ENCODE measurements around the gene SETD2.

DNA sequence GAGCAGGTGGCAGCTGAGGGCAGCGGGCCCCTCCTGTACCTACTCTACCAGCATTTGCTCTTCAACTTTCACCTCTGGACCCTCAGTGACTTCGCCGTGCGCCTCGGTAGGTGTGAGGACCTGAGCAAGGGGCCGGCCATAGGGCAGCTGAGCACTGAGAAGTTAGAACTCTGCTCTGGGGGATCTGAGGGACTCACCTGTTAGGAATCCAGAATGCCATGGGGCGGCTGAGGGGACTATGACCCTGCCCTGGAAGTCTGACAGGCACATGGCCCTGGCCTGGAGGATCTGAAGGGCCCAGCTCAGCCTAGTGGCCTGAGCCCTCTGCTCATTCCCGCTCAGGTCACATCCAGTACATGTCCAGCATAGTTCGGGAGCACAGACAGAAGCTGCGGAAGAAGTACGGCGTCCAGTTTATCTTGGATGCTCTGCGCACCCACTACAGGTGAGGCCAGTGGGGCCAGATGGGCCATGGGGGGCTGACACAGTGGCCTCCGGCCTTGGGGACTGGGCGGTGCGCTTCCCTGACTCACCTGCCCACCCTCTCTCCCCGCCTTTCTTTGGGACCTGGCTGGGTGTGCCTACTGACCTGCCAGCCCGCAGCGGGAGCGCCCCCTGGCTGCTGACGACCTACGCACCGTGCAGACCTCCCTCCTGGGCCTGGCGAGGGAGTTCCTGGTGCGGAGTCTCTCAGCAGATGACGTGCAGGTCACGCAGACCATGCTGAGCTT, 165.6 kb downstream of the SETD2 start:
- TF ChIP-seq ARNTL (CRISPR knock-in tag; IDR thresholded peaks at IDR 0.05; ENCODE audit: borderline replicate concordance, low read depth), result no peak
- TF ChIP-seq, protein P1, sequence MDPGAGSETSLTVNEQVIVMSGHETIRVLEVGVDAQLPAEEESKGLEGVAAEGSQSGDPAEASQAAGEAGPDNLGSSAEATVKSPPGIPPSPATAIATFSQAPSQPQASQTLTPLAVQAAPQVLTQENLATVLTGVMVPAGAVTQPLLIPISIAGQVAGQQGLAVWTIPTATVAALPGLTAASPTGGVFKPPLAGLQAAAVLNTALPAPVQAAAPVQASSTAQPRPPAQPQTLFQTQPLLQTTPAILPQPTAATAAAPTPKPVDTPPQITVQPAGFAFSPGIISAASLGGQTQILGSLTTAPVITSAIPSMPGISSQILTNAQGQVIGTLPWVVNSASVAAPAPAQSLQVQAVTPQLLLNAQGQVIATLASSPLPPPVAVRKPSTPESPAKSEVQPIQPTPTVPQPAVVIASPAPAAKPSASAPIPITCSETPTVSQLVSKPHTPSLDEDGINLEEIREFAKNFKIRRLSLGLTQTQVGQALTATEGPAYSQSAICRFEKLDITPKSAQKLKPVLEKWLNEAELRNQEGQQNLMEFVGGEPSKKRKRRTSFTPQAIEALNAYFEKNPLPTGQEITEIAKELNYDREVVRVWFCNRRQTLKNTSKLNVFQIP (CRISPR knock-in tag; IDR thresholded peaks at IDR 0.05; ENCODE audit: borderline replicate concordance, low read depth), result no peak
- TF ChIP-seq, protein P2, sequence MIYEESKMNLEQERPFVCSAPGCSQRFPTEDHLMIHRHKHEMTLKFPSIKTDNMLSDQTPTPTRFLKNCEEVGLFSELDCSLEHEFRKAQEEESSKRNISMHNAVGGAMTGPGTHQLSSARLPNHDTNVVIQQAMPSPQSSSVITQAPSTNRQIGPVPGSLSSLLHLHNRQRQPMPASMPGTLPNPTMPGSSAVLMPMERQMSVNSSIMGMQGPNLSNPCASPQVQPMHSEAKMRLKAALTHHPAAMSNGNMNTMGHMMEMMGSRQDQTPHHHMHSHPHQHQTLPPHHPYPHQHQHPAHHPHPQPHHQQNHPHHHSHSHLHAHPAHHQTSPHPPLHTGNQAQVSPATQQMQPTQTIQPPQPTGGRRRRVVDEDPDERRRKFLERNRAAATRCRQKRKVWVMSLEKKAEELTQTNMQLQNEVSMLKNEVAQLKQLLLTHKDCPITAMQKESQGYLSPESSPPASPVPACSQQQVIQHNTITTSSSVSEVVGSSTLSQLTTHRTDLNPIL (CRISPR knock-in tag; IDR thresholded peaks at IDR 0.05; ENCODE audit: low read depth), result no peak
